Thyroid gland (tissue), 4 donors: ENCODE data around the gene UGT1A5.

Experiments
- CTCF ChIP-seq, 6 experiments: fragments of 200-600 bp in 3 of 6; fragments of 450-650 bp in 3 of 6; sonication (generic) in 3 of 6; IDR thresholded peaks; one replicate each; pipeline ENCODE4 v1.5.1; 2016 to 2019; ENCODE audit warnings: antibody characterized with exemption in 6 of 6, mild to moderate bottlenecking in 2 of 6, inconsistent platforms in 1 of 6, moderate library complexity in 1 of 6
- POLR2A ChIP-seq, 2 donors: fragments of 450-650 bp; IDR thresholded peaks; one replicate each; pipeline ENCODE4 v1.6.1; 2017; ENCODE audit warnings: antibody characterized with exemption in 2 of 2, mild to moderate bottlenecking in 2 of 2, moderate library complexity in 1 of 2

GRCh38 chr2:233815861-233816260, 103.2 kb downstream of the UGT1A5 start:
- TF ChIP-seq CTCF (IDR thresholded peaks at IDR 0.05) (no peak), POLR2A (IDR thresholded peaks at IDR 0.05) (no peak)
